ENCODE data around the gene GPX4. TPM values are rescaled to one million over a fixed set of nuclear protein-coding genes. Genes with fewer than 3 reads are reported as not detected.

GPX4 gene
- polyA plus RNA-seq, 3 donors, result 459 to 508 (median 493) TPM

DNA sequence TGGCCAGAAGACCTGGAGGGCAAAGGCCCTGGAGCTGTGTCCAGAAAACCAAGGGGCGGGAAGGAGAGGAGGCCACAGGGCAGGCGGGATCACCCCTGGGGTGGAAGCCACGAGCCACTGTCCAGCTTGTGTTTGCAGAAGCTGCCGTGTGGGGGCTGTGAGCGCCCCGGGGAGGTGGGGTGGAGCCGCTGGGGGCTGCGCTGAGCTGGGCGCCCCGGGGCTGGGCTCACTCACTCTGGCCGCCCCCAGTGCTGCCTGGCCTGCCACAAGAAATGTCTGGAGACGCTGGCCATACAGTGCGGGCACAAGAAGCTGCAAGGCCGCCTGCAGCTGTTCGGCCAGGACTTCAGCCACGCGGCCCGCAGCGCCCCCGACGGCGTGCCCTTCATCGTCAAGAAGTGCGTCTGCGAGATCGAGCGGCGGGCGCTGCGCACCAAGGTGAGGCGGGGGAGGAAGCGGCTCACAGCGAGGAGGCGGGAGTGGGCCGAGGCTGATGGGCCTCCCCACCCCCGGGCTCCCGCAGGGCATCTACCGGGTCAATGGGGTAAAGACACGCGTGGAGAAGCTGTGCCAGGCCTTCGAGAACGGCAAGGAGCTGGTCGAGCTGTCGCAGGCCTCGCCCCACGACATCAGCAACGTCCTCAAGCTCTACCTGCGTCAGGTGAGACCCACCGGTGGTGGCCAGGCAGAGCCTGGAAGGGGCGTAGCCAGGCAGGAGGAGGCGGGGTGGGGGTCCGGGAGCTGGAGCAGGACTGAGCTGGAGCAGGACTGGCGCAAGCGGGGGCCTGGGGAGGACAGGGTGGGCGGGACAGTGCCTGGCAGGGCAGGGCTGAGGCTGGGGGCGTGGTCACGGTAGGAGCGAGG, 22.3 kb upstream of the GPX4 start:
- no peak overlapping the region for H2AFZ ChIP-seq (ENCODE audit: insufficient read depth, low read depth, low read length, poor library complexity, severe bottlenecking)
- H3K4me1 Mint-ChIP-seq, result peaks cover 45% of the 10 kb centered on the region

DNA sequence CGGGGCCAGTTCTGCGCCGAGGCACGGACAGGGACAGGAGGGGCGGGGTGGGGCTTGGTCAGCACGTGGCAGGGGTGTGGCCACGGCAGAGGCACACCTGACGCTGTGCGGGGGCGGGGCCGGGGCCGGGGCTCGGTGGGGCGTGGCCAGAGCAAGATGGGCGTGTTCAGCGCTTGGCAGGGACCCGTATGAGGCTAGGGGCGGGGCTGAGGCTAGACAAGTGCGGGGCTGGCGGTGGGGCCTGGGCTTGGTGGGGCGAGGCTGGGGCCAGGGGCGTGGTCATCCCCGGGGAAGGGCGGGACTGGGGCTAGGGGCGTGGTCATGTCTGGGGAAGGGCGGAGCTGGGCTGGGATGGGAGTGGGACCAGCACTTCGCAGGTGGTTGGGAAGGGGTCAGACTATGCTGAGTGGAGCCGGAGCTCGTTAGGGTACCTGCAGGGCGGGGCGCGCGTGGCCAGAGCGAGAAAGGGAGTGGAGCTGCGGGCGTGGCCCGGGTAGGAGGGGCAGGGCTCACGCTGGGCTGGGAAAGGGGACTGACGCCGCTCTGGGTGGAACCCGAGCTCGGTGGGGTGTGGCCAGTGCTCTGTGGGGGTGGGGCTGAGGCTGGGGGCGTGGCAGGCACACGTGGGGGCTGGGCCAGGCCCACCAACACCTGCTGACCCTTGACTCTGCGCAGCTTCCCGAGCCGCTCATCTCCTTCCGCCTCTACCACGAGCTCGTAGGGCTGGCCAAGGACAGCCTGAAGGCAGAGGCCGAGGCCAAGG, 21.4 kb upstream of the GPX4 start:
- intact Hi-C loops (cut with micrococcal nuclease), result no loop called here
- TF ChIP-seq, protein P1, sequence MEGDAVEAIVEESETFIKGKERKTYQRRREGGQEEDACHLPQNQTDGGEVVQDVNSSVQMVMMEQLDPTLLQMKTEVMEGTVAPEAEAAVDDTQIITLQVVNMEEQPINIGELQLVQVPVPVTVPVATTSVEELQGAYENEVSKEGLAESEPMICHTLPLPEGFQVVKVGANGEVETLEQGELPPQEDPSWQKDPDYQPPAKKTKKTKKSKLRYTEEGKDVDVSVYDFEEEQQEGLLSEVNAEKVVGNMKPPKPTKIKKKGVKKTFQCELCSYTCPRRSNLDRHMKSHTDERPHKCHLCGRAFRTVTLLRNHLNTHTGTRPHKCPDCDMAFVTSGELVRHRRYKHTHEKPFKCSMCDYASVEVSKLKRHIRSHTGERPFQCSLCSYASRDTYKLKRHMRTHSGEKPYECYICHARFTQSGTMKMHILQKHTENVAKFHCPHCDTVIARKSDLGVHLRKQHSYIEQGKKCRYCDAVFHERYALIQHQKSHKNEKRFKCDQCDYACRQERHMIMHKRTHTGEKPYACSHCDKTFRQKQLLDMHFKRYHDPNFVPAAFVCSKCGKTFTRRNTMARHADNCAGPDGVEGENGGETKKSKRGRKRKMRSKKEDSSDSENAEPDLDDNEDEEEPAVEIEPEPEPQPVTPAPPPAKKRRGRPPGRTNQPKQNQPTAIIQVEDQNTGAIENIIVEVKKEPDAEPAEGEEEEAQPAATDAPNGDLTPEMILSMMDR (IDR thresholded peaks at IDR 0.05), result no peak
- 63% methylated on average over 50 of the region's 51 CpGs for WGBS (ENCODE audit: insufficient coverage)

More for the DNA sequence above, 22.3 kb upstream of the GPX4 start:
- Histone ChIP-seq H3K27me3 (ENCODE audit: control insufficient read depth in 2 of 2, insufficient read depth in 2 of 2, low read length in 2 of 2) (no peaks in the 10 kb centered on the region), H3K9me3 (replicated peaks in 1 of 2; ENCODE audit: control insufficient read depth in 1 of 2, insufficient read depth in 1 of 2, low read length in 2 of 2) (no peaks in the 10 kb centered on the region), H3K4me2 (replicated peaks; ENCODE audit: extremely low read depth, low read length, poor library complexity, severe bottlenecking) (no peak overlapping the region), H3K36me3 (replicated peaks in 1 of 2; ENCODE audit: control insufficient read depth in 1 of 2, insufficient read depth in 2 of 2, low read length in 2 of 2) (peaks cover 83 to 85% of the 10 kb centered on the region in 2 donors), H3K4me3 (replicated peaks in 1 of 3; ENCODE audit: low read depth in 2 of 3, low read length in 3 of 3) (no peak overlapping the region), H3K4me1 (ENCODE audit: control insufficient read depth in 1 of 2, insufficient read depth in 2 of 2, low read length in 2 of 2) (peaks cover 49 to 79% of the 10 kb centered on the region in 2 donors), H4K20me1 (ENCODE audit: insufficient read depth, low read length) (peaks cover 100% of the 10 kb centered on the region), H3K9ac (ENCODE audit: insufficient read depth, low read length, poor library complexity, severe bottlenecking) (no peak overlapping the region), H3K79me2 (ENCODE audit: insufficient read depth, low read length) (peaks cover 95% of the 10 kb centered on the region), H3K27ac (ENCODE audit: low read depth in 1 of 2, low read length in 2 of 2) (peak overlapping the region in 1 of 2 donors; percentile 12)
- H3K27ac Mint-ChIP-seq, result peak overlapping the region in 6 of 7 donors; percentile 50 to 88 (median 69)
- DNase-seq, result no peak
- H3K27me3 Mint-ChIP-seq (ENCODE audit: low read depth in 3 of 3), result peaks cover 0 to 3% (median 0%) of the 10 kb centered on the region in 3 donors
- intact Hi-C loops (cut with micrococcal nuclease), result no loop called here
- no peak overlapping the region for H3K4me3 Mint-ChIP-seq
- peaks cover 55 to 96% of the 10 kb centered on the region in 2 donors for H3K36me3 Mint-ChIP-seq
- TF ChIP-seq, protein P1 (IDR thresholded peaks at IDR 0.05), result no peak
- H3K9me3 Mint-ChIP-seq, result no peaks in the 10 kb centered on the region
- WGBS (ENCODE audit: insufficient coverage), result 96% methylated on average over 38 of the region's 58 CpGs

More for the DNA sequence above, 21.4 kb upstream of the GPX4 start:
- Mint-ChIP-seq H3K36me3 (peaks cover 53 to 94% of the 10 kb centered on the region in 2 donors), H3K4me3 (no peak overlapping the region), H3K27ac (peak overlapping the region in 6 of 7 donors; percentile 53 to 88 (median 76)), H3K27me3 (ENCODE audit: low read depth in 3 of 3) (peaks cover 0 to 3% (median 0%) of the 10 kb centered on the region in 3 donors), H3K9me3 (no peaks in the 10 kb centered on the region), H3K4me1 (peaks cover 46% of the 10 kb centered on the region)
- Histone ChIP-seq H3K4me1 (ENCODE audit: control insufficient read depth in 1 of 2, insufficient read depth in 2 of 2, low read length in 2 of 2) (peaks cover 49 to 79% of the 10 kb centered on the region in 2 donors), H3K9ac (ENCODE audit: insufficient read depth, low read length, poor library complexity, severe bottlenecking) (no peak overlapping the region), H3K9me3 (replicated peaks in 1 of 2; ENCODE audit: control insufficient read depth in 1 of 2, insufficient read depth in 1 of 2, low read length in 2 of 2) (no peaks in the 10 kb centered on the region), H4K20me1 (ENCODE audit: insufficient read depth, low read length) (peaks cover 100% of the 10 kb centered on the region), H3K36me3 (replicated peaks in 1 of 2; ENCODE audit: control insufficient read depth in 1 of 2, insufficient read depth in 2 of 2, low read length in 2 of 2) (peaks cover 88 to 89% of the 10 kb centered on the region in 2 donors), H3K27me3 (ENCODE audit: control insufficient read depth in 2 of 2, insufficient read depth in 2 of 2, low read length in 2 of 2) (no peaks in the 10 kb centered on the region), H3K4me3 (replicated peaks in 1 of 3; ENCODE audit: low read depth in 2 of 3, low read length in 3 of 3) (no peak overlapping the region), H3K79me2 (ENCODE audit: insufficient read depth, low read length) (peaks cover 87% of the 10 kb centered on the region), H2AFZ (ENCODE audit: insufficient read depth, low read depth, low read length, poor library complexity, severe bottlenecking) (no peak overlapping the region), H3K27ac (ENCODE audit: low read depth in 1 of 2, low read length in 2 of 2) (peak overlapping the region; percentile 12 to 51), H3K4me2 (replicated peaks; ENCODE audit: extremely low read depth, low read length, poor library complexity, severe bottlenecking) (no peak overlapping the region)
- peak; percentile 56 to 77 (median 67) for DNase-seq

Measured in CD14-positive monocyte (primary cell).